Measurements from ENCODE around the gene STOX2. TPM values are rescaled to one million over a fixed set of nuclear protein-coding genes. Genes with fewer than 3 reads are reported as not detected.

STOX2 gene
- total and polyA plus RNA-seq, 2 of the 8 experiments (the other 6 are each of a cell fraction or from before 2014, with no cell fraction given) = 5.5 to 20.0 TPM

- no peak for TF ChIP-seq EGR1 (IDR thresholded peaks at IDR 0.05; ENCODE audit: borderline replicate concordance, low read depth, low read length)
Measured at GRCh38 chr4:183889190-183889589, 15.9 kb upstream of the STOX2 start (continued).
